ENCODE measurements around the gene MARCHF10. TPM values are rescaled to one million over a fixed set of nuclear protein-coding genes. Genes with fewer than 3 reads are reported as not detected.
"Not testable (repeated sequence)": the region's sequence is repeated elsewhere in the genome, so short reads cannot be mapped to it uniquely, and the experiment has no call there.

The MARCHF10 gene
- total RNA-seq, 4 donors from 2014 or later, result 0.19 TPM; not detected in 3

DNA sequence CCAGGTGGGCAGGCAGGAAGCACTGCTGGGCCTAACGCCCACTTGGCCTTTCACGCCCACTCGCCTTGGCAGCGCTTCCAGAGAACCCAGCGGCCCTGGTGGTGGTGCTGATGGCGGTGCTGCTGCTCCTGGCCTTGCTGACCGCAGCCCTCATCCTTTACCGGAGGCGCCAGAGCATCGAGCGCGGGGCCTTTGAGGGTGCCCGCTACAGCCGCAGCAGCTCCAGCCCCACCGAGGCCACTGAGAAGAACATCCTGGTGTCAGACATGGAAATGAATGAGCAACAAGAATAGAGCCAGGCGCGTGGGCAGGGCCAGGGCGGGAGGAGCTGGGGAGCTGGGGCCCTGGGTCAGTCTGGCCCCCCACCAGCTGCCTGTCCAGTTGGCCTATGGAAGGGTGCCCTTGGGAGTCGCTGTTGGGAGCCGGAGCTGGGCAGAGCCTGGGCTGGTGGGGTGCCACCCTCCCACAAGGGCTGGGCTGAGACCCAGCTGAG, 115.9 kb downstream of the MARCHF10 start:
- ATAC-seq, result no peak
- Histone ChIP-seq H3K9me3 (no peaks in the 10 kb centered on the region), H3K27ac (no peak overlapping the region), H3K36me3 (peaks cover 0 to 8% of the 10 kb centered on the region in 2 donors), H3K4me1 (no peaks in the 10 kb centered on the region), H3K27me3 (no peaks in the 10 kb centered on the region), H3K4me3 (no peak overlapping the region)
- 90% methylated on average over 3 of the region's 20 CpGs; no CpG with 5 or more reads in 1 of the 2 donors for WGBS, 2 donors (ENCODE audit: low coverage in 1 of 2)
- TF ChIP-seq, protein P1, sequence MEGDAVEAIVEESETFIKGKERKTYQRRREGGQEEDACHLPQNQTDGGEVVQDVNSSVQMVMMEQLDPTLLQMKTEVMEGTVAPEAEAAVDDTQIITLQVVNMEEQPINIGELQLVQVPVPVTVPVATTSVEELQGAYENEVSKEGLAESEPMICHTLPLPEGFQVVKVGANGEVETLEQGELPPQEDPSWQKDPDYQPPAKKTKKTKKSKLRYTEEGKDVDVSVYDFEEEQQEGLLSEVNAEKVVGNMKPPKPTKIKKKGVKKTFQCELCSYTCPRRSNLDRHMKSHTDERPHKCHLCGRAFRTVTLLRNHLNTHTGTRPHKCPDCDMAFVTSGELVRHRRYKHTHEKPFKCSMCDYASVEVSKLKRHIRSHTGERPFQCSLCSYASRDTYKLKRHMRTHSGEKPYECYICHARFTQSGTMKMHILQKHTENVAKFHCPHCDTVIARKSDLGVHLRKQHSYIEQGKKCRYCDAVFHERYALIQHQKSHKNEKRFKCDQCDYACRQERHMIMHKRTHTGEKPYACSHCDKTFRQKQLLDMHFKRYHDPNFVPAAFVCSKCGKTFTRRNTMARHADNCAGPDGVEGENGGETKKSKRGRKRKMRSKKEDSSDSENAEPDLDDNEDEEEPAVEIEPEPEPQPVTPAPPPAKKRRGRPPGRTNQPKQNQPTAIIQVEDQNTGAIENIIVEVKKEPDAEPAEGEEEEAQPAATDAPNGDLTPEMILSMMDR (IDR thresholded peaks at IDR 0.05), result no peak
- TF ChIP-seq EP300 (IDR thresholded peaks at IDR 0.05) (no peak), POLR2AphosphoS5 (IDR thresholded peaks at IDR 0.05) (no peak), POLR2A (IDR thresholded peaks at IDR 0.05) (no peak)

DNA sequence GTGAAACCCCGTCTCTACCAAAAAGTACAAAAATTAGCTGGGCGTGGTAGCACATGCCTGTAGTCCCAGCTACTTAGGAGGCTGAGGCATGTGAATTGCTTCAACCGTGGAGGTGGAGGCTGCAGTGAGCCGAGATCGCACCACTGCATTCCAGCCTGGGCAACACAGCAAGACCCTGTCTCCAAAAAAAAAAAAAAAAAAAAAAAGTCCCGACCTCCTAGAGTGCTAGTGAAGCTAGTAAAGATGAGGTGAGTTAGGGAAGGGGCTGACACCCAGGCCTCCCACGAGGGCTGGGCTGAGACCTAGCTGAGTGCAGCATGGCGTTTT, 116.6 kb downstream of the MARCHF10 start:
- H3K9me3 ChIP-seq, H3K27ac ChIP-seq, ATAC-seq, H3K36me3 ChIP-seq, H3K27me3 ChIP-seq, H3K4me1 ChIP-seq, H3K4me3 ChIP-seq: not testable (repeated sequence)
- 69 to 86% methylated on average over 3 to 5 of the region's 8 CpGs for WGBS, 2 donors (ENCODE audit: low coverage in 1 of 2)

DNA sequence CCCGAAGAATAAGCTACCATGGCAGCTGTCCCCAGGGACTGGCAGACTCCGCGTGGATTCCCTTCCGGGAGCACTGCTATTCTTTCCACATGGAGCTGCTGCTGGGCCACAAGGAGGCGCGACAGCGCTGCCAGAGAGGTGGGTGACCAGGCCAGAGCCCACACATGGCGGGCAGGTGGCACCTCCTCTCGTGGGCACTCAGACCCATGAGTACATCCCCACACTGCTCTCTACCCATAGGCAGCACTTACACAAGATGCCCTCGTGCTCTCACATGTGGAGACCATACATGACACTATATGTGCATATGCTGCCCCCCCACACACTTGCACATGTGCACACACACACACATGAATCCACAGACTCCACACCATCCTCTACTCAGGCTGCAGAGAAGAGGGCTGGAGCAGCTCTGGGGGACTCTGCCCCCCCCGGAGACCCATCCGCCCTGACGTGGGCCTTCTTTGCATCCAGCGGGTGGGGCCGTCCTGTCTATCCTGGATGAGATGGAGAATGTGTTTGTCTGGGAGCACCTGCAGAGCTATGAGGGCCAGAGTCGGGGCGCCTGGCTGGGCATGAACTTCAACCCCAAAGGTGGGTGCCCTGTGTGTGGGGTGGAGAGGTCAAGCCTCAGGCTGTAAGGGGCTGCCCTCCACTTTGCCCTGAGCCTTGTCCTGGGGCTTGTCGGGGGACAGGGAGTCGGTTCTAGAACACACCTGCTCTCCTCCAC, 117.8 kb downstream of the MARCHF10 start:
- H3K9me3 ChIP-seq, result no peaks in the 10 kb centered on the region
- 91 to 92% methylated on average over 2 to 9 of the region's 19 CpGs for WGBS, 2 donors (ENCODE audit: low coverage in 1 of 2)
- ATAC-seq, result no peak

GRCh38 chr17:62689441-62690167, 118.5 kb downstream of the MARCHF10 start:
- TF ChIP-seq EP300 (IDR thresholded peaks at IDR 0.05) (no peak), POLR2A (IDR thresholded peaks at IDR 0.05) (no peak), POLR2AphosphoS5 (IDR thresholded peaks at IDR 0.05) (no peak)
- TF ChIP-seq, protein P1 (IDR thresholded peaks at IDR 0.05), result no peak
- Histone ChIP-seq H3K9me3 (no peaks in the 10 kb centered on the region), H3K4me3 (no peak overlapping the region), H3K36me3 (peaks cover 0 to 8% of the 10 kb centered on the region in 2 donors), H3K27me3 (no peaks in the 10 kb centered on the region), H3K4me1 (no peaks in the 10 kb centered on the region), H3K27ac (no peak overlapping the region)
- 83 to 100% methylated on average over 1 to 6 of the region's 37 CpGs for WGBS, 2 donors (ENCODE audit: low coverage in 1 of 2)
- no peak for ATAC-seq

More for the DNA sequence above, 117.8 kb downstream of the MARCHF10 start:
- H3K4me1 ChIP-seq, result no peaks in the 10 kb centered on the region
- H3K36me3 ChIP-seq, result peaks cover 0 to 8% of the 10 kb centered on the region in 2 donors
- H3K27ac ChIP-seq, result no peak overlapping the region
- H3K27me3 ChIP-seq, result no peaks in the 10 kb centered on the region
- no peak overlapping the region for H3K4me3 ChIP-seq
- TF ChIP-seq EP300 (IDR thresholded peaks at IDR 0.05), result no peak
- TF ChIP-seq POLR2AphosphoS5 (IDR thresholded peaks at IDR 0.05), result no peak
- no peak for TF ChIP-seq POLR2A (IDR thresholded peaks at IDR 0.05)
- TF ChIP-seq, protein P1 (IDR thresholded peaks at IDR 0.05), result no peak

DNA sequence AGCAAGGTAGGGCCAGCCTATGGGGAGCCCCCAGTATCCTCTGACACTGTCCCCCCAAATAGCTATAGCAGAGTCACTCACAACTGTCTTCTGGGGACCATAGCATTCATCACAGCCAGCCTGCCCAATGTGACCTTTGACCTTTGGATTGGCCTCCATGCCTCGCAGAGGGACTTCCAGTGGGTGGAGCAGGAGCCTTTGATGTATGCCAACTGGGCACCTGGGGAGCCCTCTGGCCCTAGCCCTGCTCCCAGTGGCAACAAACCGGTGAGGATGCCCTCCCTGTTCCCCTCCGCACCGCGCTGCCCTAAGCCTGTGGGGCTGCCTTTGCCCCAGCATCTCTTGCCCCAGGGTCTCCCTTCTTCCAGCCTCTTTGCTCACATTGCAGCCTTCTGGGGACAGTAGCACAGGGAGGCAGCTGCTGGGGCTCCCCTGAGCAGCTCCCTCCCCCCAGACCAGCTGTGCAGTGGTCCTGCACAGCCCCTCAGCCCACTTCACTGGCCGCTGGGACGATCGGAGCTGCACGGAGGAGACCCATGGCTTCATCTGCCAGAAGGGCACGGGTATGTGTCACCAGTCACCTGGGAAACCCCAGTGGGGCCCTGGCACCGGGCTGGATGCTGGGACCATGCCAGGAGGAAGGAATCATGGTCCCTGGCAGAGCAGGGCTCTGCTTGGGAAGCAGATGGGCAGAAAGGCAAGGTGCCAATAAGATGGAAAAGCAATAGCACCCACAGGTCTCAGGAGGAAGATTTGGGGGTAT, 119.5 kb downstream of the MARCHF10 start:
- no peak overlapping the region for H3K4me3 ChIP-seq
- ATAC-seq, result no peak
- WGBS, 2 donors (ENCODE audit: low coverage in 1 of 2), result 78% methylated on average over 5 of the region's 11 CpGs; no CpG with 5 or more reads in 1 of the 2 donors
- H3K27me3 ChIP-seq, result no peaks in the 10 kb centered on the region
- TF ChIP-seq, protein P1 (IDR thresholded peaks at IDR 0.05), result no peak
- TF ChIP-seq POLR2AphosphoS5 (IDR thresholded peaks at IDR 0.05) (no peak), POLR2A (IDR thresholded peaks at IDR 0.05) (no peak), EP300 (IDR thresholded peaks at IDR 0.05) (no peak)
- H3K27ac ChIP-seq, result no peak overlapping the region
- H3K9me3 ChIP-seq, result no peaks in the 10 kb centered on the region
- H3K36me3 ChIP-seq, result peaks cover 0 to 8% of the 10 kb centered on the region in 2 donors
- no peaks in the 10 kb centered on the region for H3K4me1 ChIP-seq
